GM12878 (cell line): ENCODE data around the gene GPC3.

Experiments used
- CTCF ChIP-seq, 3 experiments: IDR thresholded peaks in 2 of 3; conservative IDR thresholded peaks in 1 of 3; 2 replicates each; pipeline ENCODE4 v1.5.1; 2011; ENCODE audit warnings: low read depth in 3 of 3, low read length in 3 of 3, mild to moderate bottlenecking in 3 of 3, control low read depth in 2 of 3, moderate library complexity in 2 of 3, inconsistent platforms in 1 of 3, mixed read lengths in 1 of 3; ENCODE audit not compliant: control insufficient read depth in 2 of 3, insufficient read depth in 1 of 3; ENCODE audit errors: extremely low read depth in 1 of 3
- EZH2 ChIP-seq: IDR thresholded peaks from 2 replicates; pipeline ENCODE4 v1.6.1; 2012; ENCODE audit warnings: low read depth, mild to moderate bottlenecking, control low read depth, inconsistent platforms, low read length, borderline replicate concordance; ENCODE audit not compliant: control insufficient read depth
- JUND ChIP-seq: IDR thresholded peaks from 2 replicates; pipeline ENCODE4 v1.6.1; 2012; ENCODE audit warnings: low read depth, mild to moderate bottlenecking, low read length, improper control_type of control experiment, moderate library complexity
- MXI1 ChIP-seq: fragments of 150-350 bp; IDR thresholded peaks from 2 replicates; pipeline ENCODE4 v1.6.1; 2011; ENCODE audit warnings: low read depth, mild to moderate bottlenecking, inconsistent platforms, low read length, improper control_type of control experiment
- POLR2A ChIP-seq: IDR thresholded peaks from 2 replicates; pipeline ENCODE4 v1.6.1; 2011; ENCODE audit warnings: low read depth, mild to moderate bottlenecking, low read length
- RCOR1 ChIP-seq: conservative IDR thresholded peaks from 2 replicates; pipeline ENCODE4 v1.6.1; 2012; ENCODE audit warnings: low read depth, low read length, improper control_type of control experiment
- SMC3 ChIP-seq: IDR thresholded peaks from 2 replicates; pipeline ENCODE4 v1.6.1; 2011; ENCODE audit warnings: low read length, improper control_type of control experiment, borderline replicate concordance
- ZBTB33 ChIP-seq: fragments of 450-650 bp; IDR thresholded peaks from 2 replicates; pipeline ENCODE4 v1.6.1; 2017; ENCODE audit warnings: mild to moderate bottlenecking
- ZBTB40 ChIP-seq: fragments of 450-650 bp; IDR thresholded peaks from 2 replicates; pipeline ENCODE4 v1.6.1; 2016; ENCODE audit warnings: mild to moderate bottlenecking, moderate library complexity, borderline replicate concordance

GRCh38 chrX:133490955-133491354 is 494.4 kb downstream of the GPC3 start:
- TF ChIP-seq EZH2 = no peak
- no peak for TF ChIP-seq JUND
- TF ChIP-seq MXI1 = no peak
- no peak for TF ChIP-seq CTCF (IDR thresholded peaks at IDR 0.05 in 2 of 3, conservative IDR thresholded peaks at IDR 0.05 in 1 of 3; ENCODE audit: control insufficient read depth in 2 of 3, extremely low read depth in 1 of 3, insufficient read depth in 1 of 3, low read depth in 3 of 3, low read length in 3 of 3)
- no peak for TF ChIP-seq RCOR1
- no peak for TF ChIP-seq SMC3
- TF ChIP-seq POLR2A = no peak
- TF ChIP-seq ZBTB33 = no peak
- TF ChIP-seq ZBTB40 = no peak
